GM19468 (cell line): ENCODE results near the gene MED13L.
A peak's percentile ranks its signal among the peaks of the same experiment; 100 is the strongest.

Source experiments
- ATAC-seq: cut with Tn5 transposase; IDR thresholded peaks from one replicate; pipeline ENCODE4 v1.9.1; 2021; ENCODE audit warnings: mild to moderate bottlenecking, moderate library complexity, moderate number of reproducible peaks; ENCODE audit not compliant: unreplicated experiment; ENCODE audit errors: extremely low read depth

MED13L gene

GRCh38 chr12:116194935-116195431, 82.5 kb downstream of the MED13L start:
- peak; percentile 65 for ATAC-seq

- no peak for ATAC-seq
Measured at GRCh38 chr12:116189692-116190091, 87.8 kb downstream of the MED13L start.

GRCh38 chr12:116188581-116188980, 88.9 kb downstream of the MED13L start:
- ATAC-seq, result no peak

GRCh38 chr12:116187151-116187511, 90.4 kb downstream of the MED13L start:
- no peak for ATAC-seq

GRCh38 chr12:116186482-116187150, 90.9 kb downstream of the MED13L start:
- no peak for ATAC-seq

- ATAC-seq, result no peak
Measured at GRCh38 chr12:116184763-116185162, 92.7 kb downstream of the MED13L start.

- ATAC-seq, result no peak
Measured at GRCh38 chr12:116183741-116184141, 93.8 kb downstream of the MED13L start.

GRCh38 chr12:116182359-116183063, 95.0 kb downstream of the MED13L start:
- no peak for ATAC-seq

- ATAC-seq, result no peak
Measured at GRCh38 chr12:116180448-116180847, 97.0 kb downstream of the MED13L start.

GRCh38 chr12:116179384-116179783, 98.1 kb downstream of the MED13L start:
- ATAC-seq, result no peak

GRCh38 chr12:116177017-116177416, 100.5 kb downstream of the MED13L start:
- no peak for ATAC-seq

- ATAC-seq, result no peak
Measured at GRCh38 chr12:116174904-116175303, 102.6 kb downstream of the MED13L start.

- ATAC-seq, result no peak
Measured at GRCh38 chr12:116174006-116174405, 103.5 kb downstream of the MED13L start.

GRCh38 chr12:116172224-116172849, 105.2 kb downstream of the MED13L start:
- ATAC-seq, result peak; percentile 40

- ATAC-seq, result no peak
Measured at GRCh38 chr12:116171549-116171948, 105.9 kb downstream of the MED13L start.

GRCh38 chr12:116169071-116169470, 108.4 kb downstream of the MED13L start:
- ATAC-seq, result no peak

- ATAC-seq, result no peak
Measured at GRCh38 chr12:116166306-116166705, 111.2 kb downstream of the MED13L start.

- no peak for ATAC-seq
Measured at GRCh38 chr12:116165036-116165425, 112.5 kb downstream of the MED13L start.

GRCh38 chr12:116164250-116165035, 113.0 kb downstream of the MED13L start:
- no peak for ATAC-seq

GRCh38 chr12:116162071-116162470, 115.4 kb downstream of the MED13L start:
- no peak for ATAC-seq

GRCh38 chr12:116161588-116161987, 115.9 kb downstream of the MED13L start:
- ATAC-seq, result no peak
